Measurements from ENCODE around the gene LHX4. TPM values are rescaled to one million over a fixed set of nuclear protein-coding genes. Genes with fewer than 3 reads are reported as not detected.
A peak's percentile ranks its signal among the peaks of the same experiment; 100 is the strongest.

LHX4 gene
- total and polyA plus RNA-seq, 9 of the 15 experiments (the other 6 are each of a cell fraction or from before 2014, with no cell fraction given): 0.01 to 0.11 (median 0.07) TPM; not detected in 5

- TF ChIP-seq, protein P1, sequence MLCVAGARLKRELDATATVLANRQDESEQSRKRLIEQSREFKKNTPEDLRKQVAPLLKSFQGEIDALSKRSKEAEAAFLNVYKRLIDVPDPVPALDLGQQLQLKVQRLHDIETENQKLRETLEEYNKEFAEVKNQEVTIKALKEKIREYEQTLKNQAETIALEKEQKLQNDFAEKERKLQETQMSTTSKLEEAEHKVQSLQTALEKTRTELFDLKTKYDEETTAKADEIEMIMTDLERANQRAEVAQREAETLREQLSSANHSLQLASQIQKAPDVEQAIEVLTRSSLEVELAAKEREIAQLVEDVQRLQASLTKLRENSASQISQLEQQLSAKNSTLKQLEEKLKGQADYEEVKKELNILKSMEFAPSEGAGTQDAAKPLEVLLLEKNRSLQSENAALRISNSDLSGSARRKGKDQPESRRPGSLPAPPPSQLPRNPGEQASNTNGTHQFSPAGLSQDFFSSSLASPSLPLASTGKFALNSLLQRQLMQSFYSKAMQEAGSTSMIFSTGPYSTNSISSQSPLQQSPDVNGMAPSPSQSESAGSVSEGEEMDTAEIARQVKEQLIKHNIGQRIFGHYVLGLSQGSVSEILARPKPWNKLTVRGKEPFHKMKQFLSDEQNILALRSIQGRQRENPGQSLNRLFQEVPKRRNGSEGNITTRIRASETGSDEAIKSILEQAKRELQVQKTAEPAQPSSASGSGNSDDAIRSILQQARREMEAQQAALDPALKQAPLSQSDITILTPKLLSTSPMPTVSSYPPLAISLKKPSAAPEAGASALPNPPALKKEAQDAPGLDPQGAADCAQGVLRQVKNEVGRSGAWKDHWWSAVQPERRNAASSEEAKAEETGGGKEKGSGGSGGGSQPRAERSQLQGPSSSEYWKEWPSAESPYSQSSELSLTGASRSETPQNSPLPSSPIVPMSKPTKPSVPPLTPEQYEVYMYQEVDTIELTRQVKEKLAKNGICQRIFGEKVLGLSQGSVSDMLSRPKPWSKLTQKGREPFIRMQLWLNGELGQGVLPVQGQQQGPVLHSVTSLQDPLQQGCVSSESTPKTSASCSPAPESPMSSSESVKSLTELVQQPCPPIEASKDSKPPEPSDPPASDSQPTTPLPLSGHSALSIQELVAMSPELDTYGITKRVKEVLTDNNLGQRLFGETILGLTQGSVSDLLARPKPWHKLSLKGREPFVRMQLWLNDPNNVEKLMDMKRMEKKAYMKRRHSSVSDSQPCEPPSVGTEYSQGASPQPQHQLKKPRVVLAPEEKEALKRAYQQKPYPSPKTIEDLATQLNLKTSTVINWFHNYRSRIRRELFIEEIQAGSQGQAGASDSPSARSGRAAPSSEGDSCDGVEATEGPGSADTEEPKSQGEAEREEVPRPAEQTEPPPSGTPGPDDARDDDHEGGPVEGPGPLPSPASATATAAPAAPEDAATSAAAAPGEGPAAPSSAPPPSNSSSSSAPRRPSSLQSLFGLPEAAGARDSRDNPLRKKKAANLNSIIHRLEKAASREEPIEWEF (CRISPR knock-in tag; IDR thresholded peaks at IDR 0.05): no peak
- TF ChIP-seq HNRNPUL1 (IDR thresholded peaks at IDR 0.05; ENCODE audit: low read length): no peak
- TF ChIP-seq RAD21 (CRISPR knock-in tag; conservative IDR thresholded peaks at IDR 0.05 in 1 of 2, IDR thresholded peaks at IDR 0.05 in 1 of 2): 0 out of 4 replicates have a peak, but pooled peaks of 1 of the 2 experiments have one; percentile 9
- TF ChIP-seq, protein P2, sequence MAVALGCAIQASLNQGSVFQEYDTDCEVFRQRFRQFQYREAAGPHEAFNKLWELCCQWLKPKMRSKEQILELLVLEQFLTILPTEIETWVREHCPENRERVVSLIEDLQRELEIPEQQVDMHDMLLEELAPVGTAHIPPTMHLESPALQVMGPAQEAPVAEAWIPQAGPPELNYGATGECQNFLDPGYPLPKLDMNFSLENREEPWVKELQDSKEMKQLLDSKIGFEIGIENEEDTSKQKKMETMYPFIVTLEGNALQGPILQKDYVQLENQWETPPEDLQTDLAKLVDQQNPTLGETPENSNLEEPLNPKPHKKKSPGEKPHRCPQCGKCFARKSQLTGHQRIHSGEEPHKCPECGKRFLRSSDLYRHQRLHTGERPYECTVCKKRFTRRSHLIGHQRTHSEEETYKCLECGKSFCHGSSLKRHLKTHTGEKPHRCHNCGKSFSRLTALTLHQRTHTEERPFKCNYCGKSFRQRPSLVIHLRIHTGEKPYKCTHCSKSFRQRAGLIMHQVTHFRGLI (CRISPR knock-in tag; IDR thresholded peaks at IDR 0.05): no peak
- no peak for TF ChIP-seq MAFF (IDR thresholded peaks at IDR 0.05; ENCODE audit: low read length)
- no peak for TF ChIP-seq ZNF75A (CRISPR knock-in tag; IDR thresholded peaks at IDR 0.05)
- TF ChIP-seq SMAD2 (IDR thresholded peaks at IDR 0.05; ENCODE audit: low read depth, low read length): no peak
- TF ChIP-seq STAG1 (CRISPR knock-in tag; IDR thresholded peaks at IDR 0.05; ENCODE audit: borderline replicate concordance): 0 out of 2 replicates have a peak, but pooled peaks have one; percentile 25
- TF ChIP-seq ZNF589 (CRISPR knock-in tag; IDR thresholded peaks at IDR 0.05; ENCODE audit: low read depth): no peak
- TF ChIP-seq, protein P3, sequence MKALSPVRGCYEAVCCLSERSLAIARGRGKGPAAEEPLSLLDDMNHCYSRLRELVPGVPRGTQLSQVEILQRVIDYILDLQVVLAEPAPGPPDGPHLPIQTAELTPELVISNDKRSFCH (CRISPR knock-in tag; IDR thresholded peaks at IDR 0.05): no peak
- TF ChIP-seq, protein P3 (tag; IDR thresholded peaks at IDR 0.05): no peak
- TF ChIP-seq MTA2 (IDR thresholded peaks at IDR 0.05; ENCODE audit: low read depth): no peak
- no peak for TF ChIP-seq NCOA6 (IDR thresholded peaks at IDR 0.05)
These were observed 40.6 kb downstream of the LHX4 start (continued) for GRCh38 chr1:180270530-180271271.

Data from K562 (cell line).